Hypothalamus (tissue), 51 donors: ENCODE results near the gene SLAIN2.
"Not testable (repeated sequence)": the region's sequence is repeated elsewhere in the genome, so short reads cannot be mapped to it uniquely, and the experiment has no call there.

Source experiments
- DNase-seq, 51 donors: peaks; one replicate each; lab custom pipeline; 2025; lab: John Stamatoyannopoulos, UW

Gene SLAIN2

DNA sequence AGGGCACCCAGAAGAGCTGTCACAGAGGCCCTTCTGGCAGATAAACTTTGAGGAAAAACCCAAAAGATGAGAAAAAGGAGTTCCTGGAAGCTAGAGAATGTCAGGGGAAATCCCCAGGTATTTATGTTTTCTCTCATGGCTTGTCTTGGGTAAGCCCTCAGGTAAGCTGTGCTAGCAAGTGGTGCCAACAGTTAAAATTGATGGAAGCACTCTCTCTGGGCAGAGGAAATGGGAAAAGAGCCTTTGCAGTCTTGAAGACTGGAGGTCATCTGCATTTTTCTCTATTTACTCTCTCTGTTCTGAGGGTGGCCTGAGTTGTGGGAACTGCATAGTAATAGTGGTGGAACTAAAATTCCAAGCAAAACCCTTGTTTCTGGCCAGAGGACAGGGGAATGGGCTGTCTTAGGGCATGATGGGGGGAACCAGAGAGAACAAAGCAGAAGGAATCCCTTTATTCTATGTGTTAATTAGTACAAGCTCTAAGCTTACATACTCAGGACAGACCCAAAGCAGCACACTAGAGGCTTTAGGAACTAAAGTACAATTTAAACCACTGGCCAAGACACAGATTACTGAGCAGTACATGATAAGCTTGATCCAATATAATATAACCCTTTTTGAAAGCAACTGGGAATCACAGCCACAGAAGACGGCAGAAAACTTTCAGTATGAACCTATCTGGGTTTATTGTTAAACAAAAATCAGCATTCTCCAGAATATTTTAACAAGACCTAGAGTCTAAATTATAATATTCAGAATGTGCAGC is 88.6 kb downstream of the SLAIN2 start:
- no peak for DNase-seq

DNA sequence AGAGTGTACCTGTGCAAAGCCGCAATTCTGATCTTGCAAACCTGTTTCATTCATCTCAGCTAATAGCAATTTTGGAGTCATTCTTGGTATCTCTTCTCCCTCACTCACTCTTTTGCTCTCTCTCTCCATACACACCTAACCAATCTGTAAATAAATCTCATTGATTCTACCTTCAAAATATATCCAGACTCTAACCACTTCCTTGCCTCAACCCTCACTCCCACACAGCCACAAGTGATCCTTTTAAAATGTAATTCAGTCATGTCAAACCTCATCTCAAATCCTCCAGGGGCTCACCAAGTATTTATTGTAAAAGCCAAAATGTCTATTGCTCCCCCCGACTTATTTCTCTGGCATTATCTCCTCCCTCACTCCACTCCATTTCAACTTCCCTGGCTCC is 90.1 kb downstream of the SLAIN2 start:
- DNase-seq, result no peak

DNA sequence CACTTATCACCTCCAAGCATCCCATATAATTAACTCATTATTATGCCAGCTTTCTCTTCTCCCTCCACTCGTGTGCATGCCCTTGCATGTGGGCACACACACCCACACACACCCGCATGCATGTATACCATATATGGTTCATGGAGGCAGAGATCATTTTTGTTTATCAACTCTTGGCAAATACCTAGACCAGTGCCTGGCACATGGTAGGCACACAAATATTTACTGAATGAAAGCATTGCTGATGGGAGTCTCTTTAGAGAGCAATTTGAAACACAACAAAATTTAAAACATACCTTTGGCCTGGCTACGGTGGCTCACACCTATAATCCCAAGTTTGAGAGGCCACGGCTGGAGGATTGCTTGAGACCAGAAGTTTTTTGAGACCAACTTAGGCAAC is 90.7 kb downstream of the SLAIN2 start:
- no peak for DNase-seq

DNA sequence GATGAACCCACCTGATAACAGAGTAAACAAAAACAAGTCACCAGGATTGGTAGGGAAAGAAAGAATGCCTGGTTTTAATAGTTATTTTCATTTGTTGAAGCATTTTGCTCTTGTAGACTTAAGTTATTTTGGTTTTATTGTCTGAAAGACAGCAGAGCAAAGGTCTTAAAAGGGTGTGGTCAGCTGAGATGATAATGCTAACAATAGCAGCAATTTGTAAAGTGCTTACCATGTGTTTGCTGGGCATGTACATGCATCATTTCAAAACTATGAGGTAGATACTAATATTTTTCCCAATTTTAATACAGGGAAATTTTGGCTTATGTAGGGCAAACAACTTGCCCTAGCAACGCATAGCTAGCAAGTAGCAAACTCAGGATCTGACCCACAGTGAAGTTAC is 95.0 kb downstream of the SLAIN2 start:
- DNase-seq, result no peak

DNA sequence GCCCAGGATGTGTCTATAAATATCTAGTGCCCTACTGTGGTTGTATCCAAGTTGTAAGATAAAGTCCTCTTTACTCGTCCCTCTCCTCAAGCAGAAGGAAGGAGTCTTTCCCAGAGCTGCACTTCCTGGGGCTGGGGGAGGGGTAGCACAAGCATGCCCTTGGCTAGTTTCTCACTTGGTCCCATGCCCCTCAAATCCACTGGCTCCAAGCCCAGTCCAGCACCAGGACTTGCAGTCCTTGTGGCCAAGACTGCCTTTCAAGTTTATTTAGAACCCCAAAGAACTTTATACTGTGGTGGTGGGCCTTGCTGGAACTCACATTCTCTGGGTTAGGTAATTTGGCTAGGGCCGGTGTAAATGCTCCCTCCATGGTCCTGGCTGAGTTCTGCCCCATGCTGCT is 98.7 kb downstream of the SLAIN2 start:
- peak in 30 of 51 donors; percentile 2 to 62 (median 23) for DNase-seq

DNA sequence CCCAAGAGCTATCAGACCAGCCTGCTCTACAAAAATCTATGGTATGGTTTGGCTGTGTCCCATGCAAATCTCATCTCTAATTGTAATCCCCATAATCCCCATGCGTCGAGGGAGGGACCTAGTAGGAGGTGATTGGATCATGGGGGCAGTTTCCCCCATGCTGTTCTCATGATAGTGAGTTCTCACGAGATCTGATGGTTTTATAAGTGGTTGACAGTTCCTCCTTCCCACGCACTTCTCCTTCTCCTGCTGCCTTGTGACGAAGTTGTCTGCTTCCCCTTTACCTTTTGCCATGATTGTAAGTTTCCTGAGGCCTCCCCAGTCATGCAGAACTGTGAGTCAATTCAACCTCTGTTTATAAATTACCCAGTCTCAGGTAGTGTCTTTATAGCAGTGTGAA is 99.6 kb downstream of the SLAIN2 start:
- not testable (repeated sequence) for DNase-seq

DNA sequence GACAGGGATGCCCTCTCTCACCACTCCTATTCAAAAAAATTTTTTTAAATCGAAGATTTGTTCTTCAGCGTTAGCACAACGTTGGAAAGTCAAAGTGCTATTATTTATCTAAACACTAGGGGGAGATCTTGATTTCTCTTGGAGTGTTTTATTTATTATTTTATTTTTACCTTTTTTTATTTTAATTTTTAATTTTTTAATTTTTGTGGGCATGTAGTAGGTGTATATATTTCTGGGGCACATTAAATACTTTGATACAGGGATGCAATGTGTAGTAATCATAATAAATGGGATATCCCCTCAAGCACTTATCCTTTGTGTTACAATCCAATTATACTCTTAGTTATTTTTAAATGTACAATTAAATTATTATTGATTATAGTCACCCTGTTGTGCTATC is 104.4 kb downstream of the SLAIN2 start:
- no peak for DNase-seq

DNA sequence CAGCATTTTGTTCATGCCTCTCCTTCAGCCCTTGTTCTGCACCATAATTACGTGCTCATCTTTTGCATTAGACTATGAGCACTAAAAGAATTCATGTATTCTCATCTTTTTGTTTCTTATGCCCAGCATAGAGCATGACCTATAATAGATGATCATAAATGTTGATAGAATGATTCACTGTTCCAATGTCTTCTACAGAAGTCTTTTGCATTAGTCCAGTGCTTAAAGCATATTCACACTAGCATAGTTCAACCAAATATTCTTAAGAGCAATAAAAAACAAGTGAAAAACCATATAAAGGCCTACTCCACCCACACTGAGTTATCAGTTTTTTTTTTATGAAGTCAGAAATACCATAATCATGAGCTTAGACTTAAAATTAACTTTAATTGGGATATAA is 105.3 kb downstream of the SLAIN2 start:
- DNase-seq, result no peak

DNA sequence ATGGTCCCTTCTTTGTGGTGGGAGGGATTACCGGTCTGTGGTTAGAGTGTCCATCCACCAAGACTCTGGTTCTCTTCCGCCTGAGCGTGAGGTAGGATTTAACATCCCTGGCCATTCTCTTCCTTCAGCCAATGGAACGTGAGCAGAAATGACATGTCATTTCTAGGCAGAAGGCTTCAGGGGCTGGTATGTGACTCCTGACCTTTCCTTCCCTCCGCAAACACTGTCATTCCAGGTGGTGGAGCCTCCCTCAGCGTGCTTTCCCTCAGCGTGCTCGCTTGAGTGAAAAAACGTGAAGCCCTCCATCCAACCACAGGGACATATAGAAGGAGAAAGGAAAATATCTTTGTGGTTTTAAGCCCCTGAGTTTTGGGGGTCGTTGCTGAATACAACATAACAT is 107.8 kb downstream of the SLAIN2 start:
- DNase-seq, result no peak

DNA sequence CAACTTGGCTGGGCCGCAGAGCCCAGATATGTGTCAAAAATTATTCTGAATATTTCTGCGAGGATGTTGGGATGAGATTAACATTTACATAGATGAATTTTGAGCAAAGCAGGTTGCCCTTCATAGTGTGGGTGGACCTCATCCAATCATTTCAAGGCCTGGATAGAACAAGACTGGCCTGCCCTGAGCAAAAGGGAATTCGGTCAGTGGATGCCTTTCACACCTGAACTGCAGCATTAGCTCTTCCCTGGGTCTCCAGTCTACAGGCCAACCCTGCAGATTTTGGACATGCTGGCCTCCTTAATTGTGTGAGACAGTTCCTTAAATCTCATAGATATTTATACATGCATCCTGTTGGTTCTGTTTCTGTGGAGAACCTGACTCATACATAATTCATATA is 109.4 kb downstream of the SLAIN2 start:
- no peak for DNase-seq

DNA sequence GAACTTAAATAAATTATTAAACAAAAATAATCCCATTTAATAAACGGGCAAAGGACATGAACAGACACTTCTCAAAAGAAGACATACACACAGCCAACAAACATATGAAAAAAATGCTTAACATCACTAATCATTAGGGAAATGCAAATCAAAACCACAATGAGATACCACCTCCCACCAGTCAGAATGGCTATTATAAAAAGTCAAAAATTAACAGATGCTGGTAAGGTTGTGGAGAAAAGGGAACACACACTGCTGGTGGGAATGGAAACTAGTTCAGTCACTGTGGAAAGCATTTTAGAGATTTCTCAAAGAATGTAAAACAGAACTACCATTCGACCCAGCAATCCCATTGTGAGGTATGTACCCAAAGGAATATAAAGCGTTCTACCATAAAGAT is 110.3 kb downstream of the SLAIN2 start:
- not testable (repeated sequence) for DNase-seq

DNA sequence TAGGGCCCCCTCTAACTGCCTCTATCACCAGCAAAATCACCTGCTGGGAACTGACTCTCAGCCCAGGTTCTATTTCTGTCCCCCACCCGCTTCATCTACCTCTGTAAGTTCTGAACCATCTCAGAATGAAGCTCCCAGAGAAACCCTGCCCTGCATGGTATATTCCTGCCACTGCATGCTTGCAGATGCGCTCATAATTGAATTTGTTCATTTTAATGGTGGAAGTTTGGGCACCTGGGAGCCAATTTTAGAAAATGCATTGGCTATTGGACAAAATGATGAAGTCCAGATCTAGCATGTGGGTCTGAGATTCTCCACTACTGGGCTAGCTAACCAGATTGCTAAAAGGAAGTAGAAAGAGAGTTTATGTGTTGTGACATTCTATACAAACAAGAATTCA is 113.3 kb downstream of the SLAIN2 start:
- no peak for DNase-seq

DNA sequence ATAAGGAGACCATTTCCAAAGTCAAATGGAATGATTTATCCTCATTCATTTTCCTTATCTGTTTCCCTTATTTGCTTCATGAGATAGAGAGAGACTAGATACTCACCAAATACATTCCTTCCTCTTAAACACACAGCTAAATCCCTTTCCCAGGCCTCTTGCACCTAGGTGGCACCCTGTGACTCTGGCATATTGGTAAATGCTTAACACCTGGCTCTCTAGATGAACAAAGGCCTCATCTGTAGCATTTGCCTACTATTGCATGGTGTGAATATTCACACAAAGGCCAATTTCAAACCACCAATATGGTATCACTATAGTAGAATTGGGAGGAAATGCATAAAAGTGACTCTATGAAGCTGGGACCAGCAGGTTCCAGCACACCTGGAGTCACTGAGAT is 119.7 kb downstream of the SLAIN2 start:
- no peak for DNase-seq

DNA sequence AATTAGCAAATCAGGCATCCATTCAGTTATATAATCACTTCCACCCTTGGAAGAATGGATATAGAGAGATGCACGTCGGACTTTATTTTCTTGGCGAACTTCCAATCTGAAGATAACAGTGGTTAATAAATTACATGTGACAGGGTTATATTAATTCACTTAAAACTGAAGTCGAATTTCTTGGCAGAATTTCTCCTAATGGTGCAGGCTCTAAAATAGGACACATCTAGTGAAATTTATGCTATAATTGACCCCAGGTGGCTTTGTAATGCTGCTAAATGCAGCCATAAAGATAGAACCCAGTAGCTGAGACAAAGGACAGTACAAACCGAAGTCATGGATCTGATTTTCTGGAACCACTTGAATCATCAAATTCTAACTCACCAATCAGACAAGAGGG is 121.0 kb downstream of the SLAIN2 start:
- DNase-seq, result no peak

DNA sequence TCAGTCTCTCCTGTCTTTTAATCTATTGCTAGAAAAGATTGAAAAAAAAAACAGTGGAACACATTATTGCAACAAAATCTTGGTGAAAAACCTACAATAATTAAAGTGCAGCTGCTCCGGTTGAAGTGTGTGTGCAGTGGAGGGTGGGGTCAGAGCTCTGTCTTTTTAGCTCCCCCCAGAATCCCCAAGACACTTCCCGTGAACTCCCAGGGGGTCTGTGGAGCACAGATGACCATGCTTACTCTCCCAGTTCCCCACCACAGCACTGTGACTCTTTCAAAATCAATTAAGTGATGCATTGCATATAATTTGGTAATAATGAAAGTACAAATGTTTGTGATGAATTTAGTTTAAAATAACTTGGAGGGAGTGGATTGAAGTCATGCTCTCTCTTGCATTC is 126.1 kb downstream of the SLAIN2 start:
- DNase-seq, result no peak

DNA sequence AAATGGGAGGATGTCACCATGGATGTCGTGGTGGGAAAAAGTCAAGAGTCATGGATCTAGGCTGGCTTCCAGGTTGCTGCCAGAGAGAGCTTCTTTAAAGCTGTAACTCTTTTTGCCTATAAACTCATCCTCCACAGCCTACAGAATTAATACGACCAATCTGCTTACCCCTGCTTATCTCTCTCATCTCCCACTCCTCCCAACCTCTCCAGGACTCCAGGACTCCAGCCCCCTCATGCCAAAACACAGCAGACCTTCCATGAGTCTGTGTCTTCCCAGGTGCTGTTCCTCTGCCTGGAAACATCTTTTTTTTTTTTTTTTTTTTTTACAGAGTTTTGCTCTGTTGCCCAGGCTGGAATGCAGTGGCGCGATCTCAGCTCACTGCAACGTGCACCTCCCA is 126.6 kb downstream of the SLAIN2 start:
- no peak for DNase-seq

DNA sequence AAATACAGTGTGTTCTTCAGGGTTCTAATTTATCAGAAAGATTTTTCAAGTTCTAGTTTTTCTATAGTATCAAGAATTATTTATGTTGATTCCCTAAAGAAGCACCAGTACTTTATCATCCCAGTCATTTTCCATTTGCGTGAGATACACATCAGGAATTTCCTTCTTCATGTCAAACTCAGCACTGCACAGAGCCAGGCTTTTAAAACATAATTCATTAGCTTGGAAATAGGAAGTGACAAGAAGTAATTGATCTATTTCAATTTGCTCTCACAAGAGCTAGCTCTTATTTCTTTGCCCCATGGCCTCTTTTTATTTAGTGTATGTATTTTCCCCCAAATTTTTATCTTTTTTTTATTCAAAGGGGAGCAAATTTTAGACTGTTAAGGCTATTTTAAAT is 128.8 kb downstream of the SLAIN2 start:
- DNase-seq, result no peak

DNA sequence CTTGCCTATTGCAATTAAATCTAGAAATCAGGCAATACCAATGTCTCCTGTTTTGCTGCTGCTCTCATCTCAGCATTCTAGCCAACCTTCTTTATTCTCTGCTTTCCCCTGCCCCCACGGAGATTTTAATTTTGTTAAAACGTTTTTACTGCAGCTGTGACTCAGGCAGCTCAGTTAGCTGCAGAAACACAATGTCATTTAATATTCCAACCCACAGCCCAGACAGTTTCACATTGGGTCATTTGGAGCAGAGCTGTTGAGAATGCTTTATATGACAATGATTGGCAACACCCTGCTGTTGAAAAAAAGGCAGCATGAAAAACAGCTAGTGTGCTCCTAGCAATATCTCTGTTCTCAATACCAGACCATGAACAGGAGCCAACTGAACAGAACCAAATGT is 129.2 kb downstream of the SLAIN2 start:
- peak in 5 of 51 donors; percentile 5 to 61 (median 11) for DNase-seq

DNA sequence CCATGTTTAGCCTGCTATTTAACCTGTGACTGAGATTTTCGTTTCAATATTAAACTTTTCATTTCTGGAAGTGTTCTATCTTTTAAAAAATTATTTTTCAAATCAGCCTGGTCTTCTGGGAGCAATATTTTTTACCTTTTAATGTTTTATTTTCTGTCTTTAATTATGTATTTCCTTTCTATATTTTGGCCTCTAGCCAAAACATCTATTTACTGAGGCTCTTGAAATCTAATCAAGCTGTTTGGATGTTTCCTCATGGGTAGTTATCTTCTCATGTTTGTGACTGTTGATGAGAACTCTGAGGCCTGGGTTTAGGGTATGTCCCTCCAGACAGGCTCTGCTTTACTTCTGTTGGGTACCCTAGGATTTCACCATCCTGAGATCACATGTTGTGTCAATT is 131.5 kb downstream of the SLAIN2 start:
- no peak for DNase-seq

DNA sequence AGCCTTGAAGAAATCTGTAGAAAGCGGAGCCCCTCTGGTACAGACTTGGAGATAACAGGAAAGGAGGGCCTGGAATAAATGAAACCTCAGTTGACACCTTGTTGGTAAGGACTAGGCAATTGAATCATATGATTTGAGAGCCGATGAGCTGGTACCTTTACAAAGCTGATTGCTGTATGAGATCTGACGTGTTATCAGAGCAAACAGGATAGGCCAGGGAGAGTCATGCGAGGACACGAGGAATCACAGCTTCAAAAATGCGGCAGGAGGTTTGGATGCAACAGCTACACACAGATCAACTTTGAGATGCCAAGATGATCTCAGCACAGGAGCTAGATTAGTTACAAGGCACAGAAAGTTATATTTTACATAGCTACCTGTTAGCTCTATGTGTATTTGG is 134.4 kb downstream of the SLAIN2 start:
- no peak for DNase-seq
